GM18499 (cell line): ENCODE data around the gene OR1E2.
"Not testable (repeated sequence)": the region's sequence is repeated elsewhere in the genome, so short reads cannot be mapped to it uniquely, and the experiment has no call there.

Experiments
- ATAC-seq: cut with Tn5 transposase; IDR thresholded peaks from one replicate; pipeline ENCODE4 v1.9.1; 2021; ENCODE audit warnings: moderate number of reproducible peaks; ENCODE audit not compliant: insufficient read depth, unreplicated experiment

The OR1E2 gene

GRCh38 chr17:3398310-3398709 lies 35.3 kb downstream of the OR1E2 start, which contains the start of gene OR1E1:
Gene OR1E1, minus strand, starts transcription at chr17:3398410. Its CDS starts 0 bp downstream, at chr17:3398410.
- ATAC-seq = no peak

- ATAC-seq = not testable (repeated sequence)
These were observed 35.8 kb downstream of the OR1E2 start for GRCh38 chr17:3397801-3398200.

GRCh38 chr17:3389791-3390190 lies 43.9 kb downstream of the OR1E2 start:
- no peak for ATAC-seq

- ATAC-seq = no peak
These were observed 47.5 kb downstream of the OR1E2 start, which contains the start of gene OR3A2 for GRCh38 chr17:3385869-3386816. Gene OR3A2, minus strand, starts transcription at chr17:3386308.
